Lung (tissue), 12 donors: Measurements from ENCODE around the gene DOP1A. TPM values are rescaled to one million over a fixed set of nuclear protein-coding genes. Genes with fewer than 3 reads are reported as not detected.

ENCODE experiments used
- ATAC-seq: fragments of 200-7000 bp; cut with Tn5 transposase; one replicate; pipeline ENCODE4 v1.9.1; 2020; ENCODE audit warnings: moderate number of reproducible peaks; ENCODE audit not compliant: insufficient read depth, low FRiP score
- DNase-seq, 3 donors: peaks; one replicate each; pipeline ENCODE4 v3.0.0-alpha.2; 2013 to 2017
- H3K27ac ChIP-seq, 2 donors: one replicate each; pipeline ENCODE4 v1.5.1; 2013; ENCODE audit warnings: mild to moderate bottlenecking in 2 of 2, moderate library complexity in 2 of 2, control low read depth in 1 of 2, inconsistent platforms in 1 of 2, low read depth in 1 of 2, low read length in 1 of 2
- H3K27me3 ChIP-seq, 3 donors: one replicate each; pipeline ENCODE4 v1.5.1; 2013; ENCODE audit warnings: low read length in 2 of 3; ENCODE audit not compliant: control insufficient read depth in 3 of 3, insufficient read depth in 3 of 3
- H3K36me3 ChIP-seq, 4 donors: one replicate each; pipeline ENCODE4 v1.5.1; 2013; ENCODE audit warnings: low read length in 4 of 4, mild to moderate bottlenecking in 1 of 4, moderate library complexity in 1 of 4; ENCODE audit not compliant: control insufficient read depth in 4 of 4, insufficient read depth in 4 of 4
- H3K4me1 ChIP-seq, 5 donors: one replicate each; pipeline ENCODE4 v1.5.1; 2013; ENCODE audit warnings: low read length in 5 of 5, mild to moderate bottlenecking in 2 of 5, moderate library complexity in 1 of 5; ENCODE audit not compliant: control insufficient read depth in 5 of 5, insufficient read depth in 5 of 5
- H3K4me3 ChIP-seq: one replicate; pipeline ENCODE4 v1.5.1; 2013; ENCODE audit warnings: mild to moderate bottlenecking, control low read depth, moderate library complexity
- H3K9ac ChIP-seq, 2 donors: one replicate each; pipeline ENCODE4 v1.5.1; 2013; ENCODE audit warnings: low read length in 2 of 2, control low read depth in 1 of 2; ENCODE audit not compliant: insufficient read depth in 1 of 2
- H3K9me3 ChIP-seq, 4 donors: one replicate each; pipeline ENCODE4 v1.5.1; 2013; ENCODE audit warnings: low read length in 3 of 4, mild to moderate bottlenecking in 1 of 4, moderate library complexity in 1 of 4; ENCODE audit not compliant: control insufficient read depth in 4 of 4, insufficient read depth in 3 of 4
- CTCF ChIP-seq: IDR thresholded peaks from 2 replicates; pipeline ENCODE4 v1.5.1; 2012; ENCODE audit warnings: mild to moderate bottlenecking; ENCODE audit errors: control extremely low read depth, extremely low read depth
- WGBS, 2 donors: extraction: QIAGEN DNeasy Blood & Tissue Kit; methylation state at CpG; one replicate each; pipeline ENCODE4 v1.1.7; 2013; 5-methylcytosine and 5-hydroxymethylcytosine counted together
- polyA plus RNA-seq, 2 donors: library from polyadenylated mRNA; stranded (reverse); fragments of 200-250 nt; gene quantifications; one replicate each; pipeline ENCODE4 v1.2.1, GENCODE V29; 2013
- total RNA-seq, 2 donors: library from RNA; depleted of rRNA in 1 of 2; stranded (reverse); fragments of >200 nt in 1 of 2; gene quantifications; one replicate each; pipeline ENCODE4 v1.2.1, GENCODE V29; 2014 to 2021
- donor health status: control.
- donor health status: control.
- donor health status: Bipolar disorder and iron deficiency.
- donor health status: healthy.
- donor health status: DM: yes; HTN: yes; CAD: no.

Gene DOP1A
- total and polyA plus RNA-seq, 4 donors, result 5.0 to 64.7 (median 13.1) TPM

GRCh38 chr6:83098589-83098988, 31.1 kb downstream of the DOP1A start:
- Histone ChIP-seq H3K36me3 (peaks cover 4 to 17% (median 7%) of the 10 kb centered on the region in 4 donors), H3K4me1 (no peaks in the 10 kb centered on the region), H3K4me3 (no peak overlapping the region), H3K27ac (no peak overlapping the region), H3K27me3 (no peaks in the 10 kb centered on the region), H3K9me3 (no peaks in the 10 kb centered on the region), H3K9ac (no peak overlapping the region)
- no peak for TF ChIP-seq CTCF
- WGBS, 2 donors, result 82 to 89% methylated on average over 3 of the region's 3 CpGs
- DNase-seq (no peak), ATAC-seq (no peak)

GRCh38 chr6:83108378-83108777, 40.9 kb downstream of the DOP1A start:
- peaks cover 0 to 3% (median 0%) of the 10 kb centered on the region in 4 donors for H3K9me3 ChIP-seq
- WGBS, 2 donors, result 96 to 99% methylated on average over 1 of the region's 1 CpG
- no peaks in the 10 kb centered on the region for H3K27me3 ChIP-seq
- H3K9ac ChIP-seq, result no peak overlapping the region
- H3K27ac ChIP-seq, result no peak overlapping the region
- ATAC-seq (no peak), DNase-seq (no peak)
- H3K4me3 ChIP-seq, result no peak overlapping the region
- TF ChIP-seq CTCF, result no peak
- peaks cover 2 to 7% (median 3%) of the 10 kb centered on the region in 4 donors for H3K36me3 ChIP-seq
- no peaks in the 10 kb centered on the region for H3K4me1 ChIP-seq

- Histone ChIP-seq H3K4me1 (no peaks in the 10 kb centered on the region), H3K27me3 (no peaks in the 10 kb centered on the region), H3K27ac (no peak overlapping the region), H3K4me3 (no peak overlapping the region), H3K9me3 (no peaks in the 10 kb centered on the region), H3K9ac (no peak overlapping the region), H3K36me3 (peaks cover 2 to 7% (median 2%) of the 10 kb centered on the region in 4 donors)
- no peak for TF ChIP-seq CTCF
- peak; percentile 58 for ATAC-seq
- 58 to 78% methylated on average over 4 of the region's 4 CpGs for WGBS, 2 donors
- peak in 1 of 3 donors; percentile 11 for DNase-seq
These were observed 45.8 kb downstream of the DOP1A start for GRCh38 chr6:83113258-83113657.

GRCh38 chr6:83114164-83114563, 46.7 kb downstream of the DOP1A start:
- WGBS, 2 donors, result 88 to 100% methylated on average over 1 of the region's 1 CpG
- ATAC-seq, result no peak

More at GRCh38 chr6:83114164-83114563, 46.7 kb downstream of the DOP1A start:
- H3K9me3 ChIP-seq, result no peaks in the 10 kb centered on the region
- no peaks in the 10 kb centered on the region for H3K4me1 ChIP-seq
- no peak overlapping the region for H3K27ac ChIP-seq
- H3K9ac ChIP-seq, result no peak overlapping the region
- no peak for DNase-seq
- no peaks in the 10 kb centered on the region for H3K27me3 ChIP-seq
- H3K36me3 ChIP-seq, result peaks cover 2 to 7% (median 2%) of the 10 kb centered on the region in 4 donors
- no peak for TF ChIP-seq CTCF
- H3K4me3 ChIP-seq, result no peak overlapping the region
